Chondrocyte (in vitro differentiated cells): Measurements from ENCODE around the gene JARID2. TPM values are rescaled to one million over a fixed set of nuclear protein-coding genes. Genes with fewer than 3 reads are reported as not detected.

ENCODE experiments used
- DNase-seq: peaks from one replicate; pipeline ENCODE4 v3.0.0; 2021; ENCODE audit warnings: mixed read lengths, low spot score
- H3K27ac Mint-ChIP-seq: one replicate; pipeline ENCODE4 v1.8.0; 2021; ENCODE audit warnings: mild to moderate bottlenecking, moderate library complexity, mixed read lengths; ENCODE audit not compliant: unreplicated experiment
- H3K27me3 Mint-ChIP-seq: 2 replicates; pipeline ENCODE4 v1.8.0; 2021; ENCODE audit warnings: low read depth, mixed read lengths
- H3K36me3 Mint-ChIP-seq: 2 replicates; pipeline ENCODE4 v1.8.0; 2021; ENCODE audit warnings: low read depth, mixed read lengths
- H3K4me1 Mint-ChIP-seq: 2 replicates; pipeline ENCODE4 v1.8.0; 2021; ENCODE audit warnings: low read depth, mild to moderate bottlenecking, mixed read lengths
- H3K4me3 Mint-ChIP-seq: one replicate; pipeline ENCODE4 v1.8.0; 2021; ENCODE audit warnings: mild to moderate bottlenecking, moderate library complexity, mixed read lengths; ENCODE audit not compliant: unreplicated experiment
- H3K9me3 Mint-ChIP-seq: 2 replicates; pipeline ENCODE4 v1.8.0; 2021; ENCODE audit warnings: low read depth, mixed read lengths
- CTCF ChIP-seq: fragments of 200-600 bp; sonication (generic); IDR thresholded peaks from 2 replicates; pipeline ENCODE4 v1.5.0; 2021; ENCODE audit warnings: antibody characterized with exemption, mild to moderate bottlenecking, moderate library complexity
- total RNA-seq: library from RNA; stranded (reverse); gene quantifications from 3 replicates; pipeline ENCODE4 v1.2.1, GENCODE V29; 2021

Gene JARID2
- total RNA-seq, 1 donor from 2014 or later, result 9.9 TPM

GRCh38 chr6:15247500-15248450, 1.9 kb downstream of the JARID2 start:
- H3K27ac Mint-ChIP-seq, result peak overlapping the region; percentile 91
- peaks cover 32% of the 10 kb centered on the region for H3K4me1 Mint-ChIP-seq
- no peaks in the 10 kb centered on the region for H3K27me3 Mint-ChIP-seq
- H3K4me3 Mint-ChIP-seq, result peak overlapping the region; percentile 100
- H3K9me3 Mint-ChIP-seq, result no peaks in the 10 kb centered on the region
- H3K36me3 Mint-ChIP-seq, result no peaks in the 10 kb centered on the region
- TF ChIP-seq CTCF, result peak; percentile 68
- no peak for DNase-seq

- Mint-ChIP-seq H3K4me3 (peak overlapping the region; percentile 78), H3K9me3 (no peaks in the 10 kb centered on the region), H3K27me3 (no peaks in the 10 kb centered on the region), H3K36me3 (no peaks in the 10 kb centered on the region), H3K4me1 (peaks cover 37% of the 10 kb centered on the region), H3K27ac (peak overlapping the region; percentile 97)
- peak; percentile 76 for TF ChIP-seq CTCF
- DNase-seq, result peak; percentile 94
Observed at GRCh38 chr6:15248451-15249370, 2.8 kb downstream of the JARID2 start.

GRCh38 chr6:15249371-15250019, 3.6 kb downstream of the JARID2 start:
- peak overlapping the region; percentile 97 for H3K27ac Mint-ChIP-seq
- no peaks in the 10 kb centered on the region for H3K36me3 Mint-ChIP-seq
- no peaks in the 10 kb centered on the region for H3K27me3 Mint-ChIP-seq
- DNase-seq, result no peak
- H3K4me1 Mint-ChIP-seq, result peaks cover 39% of the 10 kb centered on the region
- peak overlapping the region; percentile 78 for H3K4me3 Mint-ChIP-seq
- no peaks in the 10 kb centered on the region for H3K9me3 Mint-ChIP-seq
- TF ChIP-seq CTCF, result no peak

GRCh38 chr6:15250187-15251168, 4.6 kb downstream of the JARID2 start:
- H3K4me3 Mint-ChIP-seq, result no peak overlapping the region
- no peak for TF ChIP-seq CTCF
- no peaks in the 10 kb centered on the region for H3K36me3 Mint-ChIP-seq
- no peak for DNase-seq
- no peaks in the 10 kb centered on the region for H3K27me3 Mint-ChIP-seq
- H3K9me3 Mint-ChIP-seq, result no peaks in the 10 kb centered on the region
- H3K4me1 Mint-ChIP-seq, result peaks cover 41% of the 10 kb centered on the region
- no peak overlapping the region for H3K27ac Mint-ChIP-seq
